BLaER1 treated with 17β-estradiol and CSF1 and Interleukin-3, amounts not matched to agents 10 nM and 100 nM (cell line): Measurements from ENCODE around the gene DDRGK1.

Experiments
- H3K27ac ChIP-seq, 11 experiments: shearing (Covaris generic); formaldehyde crosslinking; 2 replicates each; pipeline ENCODE4 v1.8.1; 2022
- H3K27me3 ChIP-seq, 11 experiments: shearing (Covaris generic); formaldehyde crosslinking; 2 replicates each; pipeline ENCODE4 v1.8.1; 2022
- H3K36me3 ChIP-seq, 11 experiments: shearing (Covaris generic); formaldehyde crosslinking; 2 replicates each; pipeline ENCODE4 v1.8.1; 2022
- H3K4me1 ChIP-seq, 10 experiments: shearing (Covaris generic); formaldehyde crosslinking; 2 replicates each; pipeline ENCODE4 v1.8.1; 2022
- H3K4me2 ChIP-seq, 11 experiments: shearing (Covaris generic); formaldehyde crosslinking; 2 replicates each; pipeline ENCODE4 v1.8.1; 2022
- H3K4me3 ChIP-seq, 10 experiments: shearing (Covaris generic); formaldehyde crosslinking; 2 replicates each; pipeline ENCODE4 v1.8.1; 2022
- H3K9ac ChIP-seq, 11 experiments: shearing (Covaris generic); formaldehyde crosslinking; 2 replicates each; pipeline ENCODE4 v1.8.1; 2022
- H3K9me3 ChIP-seq, 11 experiments: shearing (Covaris generic); formaldehyde crosslinking; replicated peaks in 1 of 11; 2 replicates each; pipeline ENCODE4 v1.8.1; 2022
- H4K20me1 ChIP-seq, 11 experiments: shearing (Covaris generic); formaldehyde crosslinking; 2 replicates each; pipeline ENCODE4 v1.8.1; 2022
- Cebpa-rat ChIP-seq, 11 experiments: shearing (Covaris generic); IDR thresholded peaks; 2 replicates each; pipeline ENCODE4 v1.8.1; 2022

DDRGK1 gene

GRCh38 chr20:3231116-3231515 lies 26.6 kb upstream of the DDRGK1 start:
- no peak overlapping the region for H3K4me2 ChIP-seq
- peaks cover 6 to 18% (median 10%) of the 10 kb centered on the region in 11 experiments for H3K27me3 ChIP-seq
- H4K20me1 ChIP-seq: peaks cover 0 to 16% (median 0%) of the 10 kb centered on the region in 11 experiments; a peak in 3 of 22 replicates
- no peak overlapping the region for H3K4me3 ChIP-seq
- H3K36me3 ChIP-seq: peaks cover 0 to 8% (median 0%) of the 10 kb centered on the region in 11 experiments; a peak in 8 of 22 replicates
- no peak for TF ChIP-seq Cebpa-rat (IDR thresholded peaks at IDR 0.05)
- no peak overlapping the region for H3K27ac ChIP-seq
- H3K9ac ChIP-seq: no peak overlapping the region
- peaks cover 0 to 16% (median 3%) of the 10 kb centered on the region in 10 experiments; a peak in 5 of 20 replicates for H3K4me1 ChIP-seq
- no peaks in the 10 kb centered on the region for H3K9me3 ChIP-seq

- Histone ChIP-seq H3K4me1 (peaks cover 0 to 23% (median 5%) of the 10 kb centered on the region in 10 experiments; a peak in 9 of 20 replicates), H3K36me3 (peaks cover 0 to 14% (median 6%) of the 10 kb centered on the region in 11 experiments; a peak in 10 of 22 replicates), H3K9ac (no peak overlapping the region), H3K27ac (no peak overlapping the region), H4K20me1 (peaks cover 0 to 20% (median 0%) of the 10 kb centered on the region in 11 experiments; a peak in 2 of 22 replicates), H3K27me3 (peaks cover 0 to 5% (median 0%) of the 10 kb centered on the region in 11 experiments; a peak in 5 of 22 replicates), H3K4me3 (no peak overlapping the region), H3K9me3 (no peaks in the 10 kb centered on the region), H3K4me2 (no peak overlapping the region)
- TF ChIP-seq Cebpa-rat (IDR thresholded peaks at IDR 0.05): no peak
Measured at GRCh38 chr20:3229798-3230197, 25.3 kb upstream of the DDRGK1 start.

- Histone ChIP-seq H3K27ac (no peak overlapping the region), H3K4me1 (peaks cover 0 to 29% (median 9%) of the 10 kb centered on the region in 10 experiments; a peak in 17 of 20 replicates), H3K27me3 (no peaks in the 10 kb centered on the region), H3K4me2 (no peak overlapping the region), H3K9ac (no peak overlapping the region), H3K36me3 (peaks cover 0 to 21% (median 8%) of the 10 kb centered on the region in 11 experiments; a peak in 12 of 22 replicates), H4K20me1 (peaks cover 0 to 26% (median 3%) of the 10 kb centered on the region in 11 experiments; a peak in 11 of 22 replicates), H3K4me3 (no peak overlapping the region), H3K9me3 (no peaks in the 10 kb centered on the region)
- no peak for TF ChIP-seq Cebpa-rat (IDR thresholded peaks at IDR 0.05)
Measured at GRCh38 chr20:3229158-3229557, 24.7 kb upstream of the DDRGK1 start.

- no peak for TF ChIP-seq Cebpa-rat (IDR thresholded peaks at IDR 0.05)
- Histone ChIP-seq H4K20me1 (peaks cover 0 to 30% (median 7%) of the 10 kb centered on the region in 11 experiments; a peak in 12 of 22 replicates), H3K27me3 (no peaks in the 10 kb centered on the region), H3K4me3 (no peak overlapping the region), H3K9me3 (no peaks in the 10 kb centered on the region), H3K4me1 (peaks cover 3 to 34% (median 13%) of the 10 kb centered on the region in 10 experiments), H3K27ac (no peak overlapping the region), H3K36me3 (peaks cover 0 to 25% (median 9%) of the 10 kb centered on the region in 11 experiments; a peak in 13 of 22 replicates), H3K4me2 (no peak overlapping the region), H3K9ac (no peak overlapping the region)
Measured at GRCh38 chr20:3228750-3229032, 24.2 kb upstream of the DDRGK1 start.

GRCh38 chr20:3227936-3228749 lies 23.7 kb upstream of the DDRGK1 start:
- peaks cover 0 to 36% (median 12%) of the 10 kb centered on the region in 11 experiments; a peak in 14 of 22 replicates for H4K20me1 ChIP-seq
- H3K27ac ChIP-seq: no peak overlapping the region
- no peak overlapping the region for H3K9ac ChIP-seq
- peaks cover 0 to 28% (median 11%) of the 10 kb centered on the region in 11 experiments; a peak in 14 of 22 replicates for H3K36me3 ChIP-seq
- H3K4me2 ChIP-seq: no peak overlapping the region
- no peak for TF ChIP-seq Cebpa-rat (IDR thresholded peaks at IDR 0.05)
- no peak overlapping the region for H3K4me3 ChIP-seq
- H3K27me3 ChIP-seq: no peaks in the 10 kb centered on the region
- H3K9me3 ChIP-seq: no peaks in the 10 kb centered on the region
- H3K4me1 ChIP-seq: peaks cover 9 to 34% (median 19%) of the 10 kb centered on the region in 10 experiments

GRCh38 chr20:3227506-3227905 lies 23.0 kb upstream of the DDRGK1 start:
- peaks cover 0 to 42% (median 18%) of the 10 kb centered on the region in 11 experiments; a peak in 16 of 22 replicates for H4K20me1 ChIP-seq
- 0 out of 22 replicates have a peak overlapping the region, but pooled peaks of 1 of the 11 experiments have one; percentile 10 for H3K4me2 ChIP-seq

GRCh38 chr20:3226864-3227263 lies 22.4 kb upstream of the DDRGK1 start:
- Histone ChIP-seq H3K4me3 (no peak overlapping the region), H3K4me1 (peaks cover 22 to 44% (median 31%) of the 10 kb centered on the region in 10 experiments), H3K9me3 (no peaks in the 10 kb centered on the region), H3K27ac (no peak overlapping the region), H3K27me3 (no peaks in the 10 kb centered on the region), H3K4me2 (peak overlapping the region in 1 of 11 experiments; percentile 10; a peak in 1 of 22 replicates), H3K36me3 (peaks cover 2 to 37% (median 20%) of the 10 kb centered on the region in 11 experiments; a peak in 21 of 22 replicates), H3K9ac (no peak overlapping the region), H4K20me1 (peaks cover 0 to 49% (median 23%) of the 10 kb centered on the region in 11 experiments; a peak in 16 of 22 replicates)
- no peak for TF ChIP-seq Cebpa-rat (IDR thresholded peaks at IDR 0.05)

More at GRCh38 chr20:3227506-3227905, 23.0 kb upstream of the DDRGK1 start:
- H3K27ac ChIP-seq: no peak overlapping the region
- no peak overlapping the region for H3K9ac ChIP-seq
- peaks cover 0 to 30% (median 13%) of the 10 kb centered on the region in 11 experiments; a peak in 15 of 22 replicates for H3K36me3 ChIP-seq
- no peak for TF ChIP-seq Cebpa-rat (IDR thresholded peaks at IDR 0.05)
- H3K4me3 ChIP-seq: no peak overlapping the region
- H3K4me1 ChIP-seq: peaks cover 15 to 38% (median 25%) of the 10 kb centered on the region in 10 experiments
- no peaks in the 10 kb centered on the region for H3K27me3 ChIP-seq
- no peaks in the 10 kb centered on the region for H3K9me3 ChIP-seq

GRCh38 chr20:3226093-3226492 lies 21.6 kb upstream of the DDRGK1 start:
- no peak overlapping the region for H3K9ac ChIP-seq
- no peak for TF ChIP-seq Cebpa-rat (IDR thresholded peaks at IDR 0.05)
- H3K9me3 ChIP-seq: no peaks in the 10 kb centered on the region
- H4K20me1 ChIP-seq: peaks cover 0 to 53% (median 30%) of the 10 kb centered on the region in 11 experiments; a peak in 17 of 22 replicates
- H3K36me3 ChIP-seq: peaks cover 10 to 44% (median 27%) of the 10 kb centered on the region in 11 experiments
- H3K27ac ChIP-seq: no peak overlapping the region
- H3K27me3 ChIP-seq: no peaks in the 10 kb centered on the region
- no peak overlapping the region for H3K4me3 ChIP-seq
- H3K4me1 ChIP-seq: peaks cover 25 to 51% (median 35%) of the 10 kb centered on the region in 10 experiments
- peak overlapping the region in 2 of 11 experiments; percentile 11 to 19; a peak in 2 of 22 replicates for H3K4me2 ChIP-seq
